Urinary bladder (tissue), 4 donors: Measurements from ENCODE around the gene ZBTB32. TPM values are rescaled to one million over a fixed set of nuclear protein-coding genes. Genes with fewer than 3 reads are reported as not detected.
"Not testable (repeated sequence)": the region's sequence is repeated elsewhere in the genome, so short reads cannot be mapped to it uniquely, and the experiment has no call there.

Experiments
- DNase-seq: peaks from one replicate; pipeline ENCODE4 v3.0.0-alpha.2; 2015; ENCODE audit errors: extremely low spot score
- H3K27ac ChIP-seq: one replicate; pipeline ENCODE4 v1.5.1; 2013; ENCODE audit warnings: low read depth, mild to moderate bottlenecking, moderate library complexity
- H3K36me3 ChIP-seq: one replicate; pipeline ENCODE4 v1.6.1; 2013; ENCODE audit warnings: mild to moderate bottlenecking, moderate library complexity; ENCODE audit not compliant: insufficient read depth
- H3K4me1 ChIP-seq: one replicate; pipeline ENCODE4 v1.6.1; 2013; ENCODE audit warnings: mild to moderate bottlenecking, moderate library complexity; ENCODE audit not compliant: insufficient read depth
- H3K4me3 ChIP-seq: one replicate; pipeline ENCODE4 v1.5.1; 2013; ENCODE audit warnings: low read depth, low read length
- WGBS: extraction: QIAGEN DNeasy Blood & Tissue Kit; methylation state at CpG from one replicate; pipeline ENCODE4 v1.1.7; 2013; 5-methylcytosine and 5-hydroxymethylcytosine counted together
- polyA plus RNA-seq: library from polyadenylated mRNA; stranded (reverse); fragments of 200-250 nt; gene quantifications from one replicate; pipeline ENCODE4 v1.2.3, GENCODE V29; 2013
- total RNA-seq: library from RNA; depleted of rRNA; stranded (reverse); fragments of >200 nt; gene quantifications from one replicate; pipeline ENCODE4 v1.2.3, GENCODE V29; 2014
- donor health status: healthy with polysubstance abuse.
- donor health status: healthy.

ZBTB32 gene
- total and polyA plus RNA-seq, 2 donors, result 0.09 TPM; not detected in 1

DNA sequence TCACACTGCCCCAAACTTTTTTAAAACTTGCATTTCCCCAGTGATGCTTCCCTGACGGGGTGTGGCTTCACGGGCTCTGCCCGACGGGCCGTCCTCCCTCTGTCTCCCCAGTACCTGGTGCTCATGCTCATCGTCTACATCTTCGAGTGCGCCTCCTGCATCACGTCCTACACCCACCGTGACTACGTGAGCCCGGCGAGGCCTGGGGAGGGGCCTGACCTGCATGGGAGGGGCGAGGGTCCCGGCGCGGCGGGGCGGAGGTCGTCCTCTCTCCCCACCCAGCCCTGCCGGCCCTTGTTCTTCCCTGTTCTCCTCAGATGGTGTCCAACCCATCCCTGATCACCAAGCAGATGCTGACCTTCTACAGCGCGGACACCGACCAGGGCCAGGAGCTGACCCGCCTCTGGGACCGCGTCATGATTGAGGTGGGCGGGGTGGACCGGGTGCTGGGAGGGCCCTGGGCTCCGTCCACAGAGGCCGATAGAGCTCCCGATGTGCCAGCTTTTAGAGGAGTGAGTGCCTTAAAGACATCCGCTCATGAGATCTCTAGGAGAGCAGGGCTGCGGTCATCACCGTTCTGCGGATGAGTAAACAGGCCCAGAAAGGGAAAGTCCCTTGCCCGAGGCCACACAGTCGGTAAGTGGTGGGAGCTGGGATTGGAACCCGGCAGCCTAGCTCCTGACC lies 31.1 kb upstream of the ZBTB32 start:
- no peaks in the 10 kb centered on the region for H3K36me3 ChIP-seq
- no peaks in the 10 kb centered on the region for H3K4me1 ChIP-seq
- H3K4me3 ChIP-seq, result peak overlapping the region; percentile 12
- no peak for DNase-seq
- H3K27ac ChIP-seq, result no peak overlapping the region
- WGBS, result 11% methylated on average over 39 of the region's 39 CpGs

DNA sequence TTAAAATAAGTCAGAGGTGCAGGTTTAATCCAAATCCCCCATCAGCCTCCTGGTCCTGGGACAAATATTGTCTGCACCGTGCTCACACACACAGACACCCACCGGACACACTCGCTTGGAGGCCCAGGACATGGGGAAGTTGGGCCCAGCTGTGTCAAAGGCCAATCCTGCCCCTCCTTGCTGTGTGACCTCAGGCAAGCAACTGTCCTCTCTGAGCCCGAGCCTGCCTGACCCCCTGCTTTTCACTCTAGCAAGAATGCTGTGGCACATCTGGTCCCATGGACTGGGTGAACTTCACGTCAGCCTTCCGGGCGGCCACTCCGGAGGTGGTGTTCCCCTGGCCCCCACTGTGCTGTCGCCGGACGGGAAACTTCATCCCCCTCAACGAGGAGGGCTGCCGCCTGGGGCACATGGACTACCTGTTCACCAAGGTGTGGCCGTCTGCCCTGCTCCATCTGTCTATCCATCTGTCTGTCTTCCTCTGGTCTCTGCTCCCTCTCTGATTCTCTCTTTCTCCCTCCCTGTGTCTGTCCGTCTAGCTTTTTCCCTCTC lies 28.7 kb upstream of the ZBTB32 start:
- Histone ChIP-seq H3K27ac (no peak overlapping the region), H3K36me3 (no peaks in the 10 kb centered on the region), H3K4me3 (no peak overlapping the region), H3K4me1 (no peaks in the 10 kb centered on the region)
- DNase-seq, result no peak
- 75% methylated on average over 15 of the region's 15 CpGs for WGBS

DNA sequence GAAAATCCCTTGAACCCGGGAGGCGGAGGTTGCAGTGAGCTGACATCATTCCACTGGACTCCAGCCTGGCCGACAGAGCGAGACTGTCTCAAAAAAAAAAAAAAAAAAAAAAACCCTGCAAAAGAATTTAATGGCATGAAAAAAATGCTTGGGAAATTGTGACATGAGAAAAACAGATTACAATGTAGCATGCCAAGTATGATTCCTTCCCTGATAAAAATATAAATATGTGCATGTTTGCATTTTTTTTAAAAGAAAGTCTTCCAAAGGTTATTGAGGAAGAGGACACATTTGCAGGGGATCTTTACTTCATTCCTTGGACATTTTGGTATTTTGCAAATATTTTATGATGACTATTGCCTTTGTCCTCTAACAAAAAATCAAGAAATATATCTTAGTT lies 14.5 kb upstream of the ZBTB32 start:
- Histone ChIP-seq H3K27ac (no peak overlapping the region), H3K36me3 (no peaks in the 10 kb centered on the region), H3K4me3 (no peak overlapping the region), H3K4me1 (no peaks in the 10 kb centered on the region)
- 32% methylated on average over 4 of the region's 4 CpGs for WGBS
- no peak for DNase-seq

DNA sequence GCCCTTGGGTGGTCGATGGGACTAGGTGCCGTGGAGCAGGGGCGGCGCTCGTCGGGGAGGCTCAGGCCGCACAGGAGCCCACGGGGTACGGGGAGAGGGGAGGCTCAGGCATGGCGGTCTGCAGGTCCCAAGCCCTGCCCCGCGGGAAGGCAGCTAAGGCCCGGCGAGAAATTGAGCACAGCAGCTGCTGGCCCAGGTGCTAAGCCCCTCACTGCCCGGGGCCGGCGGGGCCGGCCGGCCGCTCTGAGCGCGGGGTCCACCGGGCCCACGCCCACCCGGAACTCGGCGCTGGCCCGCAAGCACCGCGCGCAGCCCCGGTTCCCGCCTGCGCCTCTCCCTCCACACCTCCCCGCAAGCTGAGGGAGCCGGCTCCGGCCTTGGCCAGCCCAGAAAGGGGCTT lies 13.3 kb upstream of the ZBTB32 start:
- not testable (repeated sequence) for H3K36me3 ChIP-seq, H3K4me3 ChIP-seq, H3K27ac ChIP-seq, DNase-seq, H3K4me1 ChIP-seq
- WGBS, result 94% methylated on average over 37 of the region's 37 CpGs

DNA sequence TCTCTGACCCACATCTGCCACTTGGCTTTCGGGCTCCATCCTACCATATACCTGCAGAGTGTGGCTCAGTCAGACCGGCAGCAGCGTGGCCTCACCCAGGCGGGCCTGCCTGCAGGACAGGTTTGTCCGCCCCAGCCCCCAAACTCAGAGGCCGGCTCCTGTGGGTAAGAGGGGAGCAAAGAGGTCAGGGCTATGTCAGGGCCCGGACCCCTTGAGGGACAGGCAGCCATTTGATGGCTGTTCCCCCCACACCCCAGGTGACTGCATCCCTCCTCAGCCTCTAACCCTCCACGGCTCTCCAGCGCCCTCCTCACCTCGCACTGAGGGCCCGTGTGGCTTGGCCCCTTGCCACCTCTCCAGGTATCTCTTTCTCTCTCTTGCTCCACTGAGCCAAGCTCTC lies 12.3 kb upstream of the ZBTB32 start:
- no peak overlapping the region for H3K4me3 ChIP-seq
- H3K4me1 ChIP-seq, result no peaks in the 10 kb centered on the region
- WGBS, result 78% methylated on average over 11 of the region's 11 CpGs
- DNase-seq, result no peak
- no peak overlapping the region for H3K27ac ChIP-seq
- H3K36me3 ChIP-seq, result no peaks in the 10 kb centered on the region

DNA sequence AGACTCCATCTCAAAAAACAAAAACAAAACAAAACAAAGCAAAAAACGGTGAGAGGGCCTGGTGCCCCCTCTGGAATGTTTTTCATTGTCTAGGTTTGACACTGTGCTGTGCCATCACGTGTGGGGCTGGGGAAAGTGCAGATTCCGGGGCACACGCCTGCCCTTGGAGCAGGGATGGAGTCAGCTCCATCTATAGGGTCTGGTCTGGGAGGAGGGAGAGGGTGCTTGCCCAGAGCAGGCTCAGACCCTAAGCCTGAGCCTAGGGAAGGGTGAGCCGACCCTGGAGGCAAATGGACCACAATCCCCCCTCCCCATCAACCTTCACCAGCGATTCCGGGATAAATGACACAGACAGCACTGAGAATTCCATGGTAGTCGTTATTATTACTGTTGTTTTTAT lies 10.9 kb upstream of the ZBTB32 start:
- WGBS, result 17% methylated on average over 8 of the region's 8 CpGs
- Histone ChIP-seq H3K27ac (no peak overlapping the region), H3K4me1 (no peaks in the 10 kb centered on the region), H3K4me3 (no peak overlapping the region), H3K36me3 (no peaks in the 10 kb centered on the region)
- DNase-seq, result no peak

DNA sequence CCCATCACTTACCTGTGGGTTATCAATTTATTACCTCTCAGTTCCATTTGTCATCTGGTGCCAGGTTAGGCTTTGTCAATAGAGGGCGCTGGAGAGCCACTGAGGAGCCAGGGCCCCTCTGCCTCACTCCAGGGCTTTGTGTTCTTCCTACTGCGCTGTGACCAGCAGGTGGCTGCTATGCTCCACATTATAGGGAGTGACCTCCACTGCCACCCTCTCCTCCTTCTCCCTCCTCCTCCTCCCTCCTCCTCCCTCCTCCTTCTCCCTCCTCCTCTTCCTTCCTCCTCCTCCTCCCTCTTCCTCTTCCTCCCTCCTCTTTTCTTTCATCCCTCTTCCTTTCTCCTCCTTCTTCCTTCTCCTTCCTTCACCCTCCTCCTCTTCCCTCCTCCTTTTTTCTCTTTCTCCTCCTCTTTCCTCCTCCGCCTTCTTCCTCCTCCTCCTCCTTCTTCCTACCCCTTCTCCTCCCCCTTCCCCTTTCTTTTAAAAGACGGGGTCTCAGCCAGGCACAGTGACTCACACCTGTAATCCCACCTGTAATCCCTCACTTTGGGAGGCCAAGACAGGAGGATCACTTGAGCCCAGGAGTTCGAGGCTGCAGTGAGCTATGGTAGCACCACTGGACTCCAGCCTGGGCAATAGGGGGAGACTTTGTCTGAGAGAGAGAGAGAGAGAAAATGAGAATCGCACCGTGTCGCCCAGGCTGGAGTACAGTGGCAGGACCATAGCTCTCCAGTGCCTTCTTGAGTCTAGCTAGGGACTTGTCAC lies 10.3 kb upstream of the ZBTB32 start:
- no peak overlapping the region for H3K27ac ChIP-seq
- no peaks in the 10 kb centered on the region for H3K4me1 ChIP-seq
- H3K36me3 ChIP-seq, result no peaks in the 10 kb centered on the region
- peak; percentile 40 for DNase-seq
- H3K4me3 ChIP-seq, result no peak overlapping the region
- 37% methylated on average over 8 of the region's 8 CpGs for WGBS

DNA sequence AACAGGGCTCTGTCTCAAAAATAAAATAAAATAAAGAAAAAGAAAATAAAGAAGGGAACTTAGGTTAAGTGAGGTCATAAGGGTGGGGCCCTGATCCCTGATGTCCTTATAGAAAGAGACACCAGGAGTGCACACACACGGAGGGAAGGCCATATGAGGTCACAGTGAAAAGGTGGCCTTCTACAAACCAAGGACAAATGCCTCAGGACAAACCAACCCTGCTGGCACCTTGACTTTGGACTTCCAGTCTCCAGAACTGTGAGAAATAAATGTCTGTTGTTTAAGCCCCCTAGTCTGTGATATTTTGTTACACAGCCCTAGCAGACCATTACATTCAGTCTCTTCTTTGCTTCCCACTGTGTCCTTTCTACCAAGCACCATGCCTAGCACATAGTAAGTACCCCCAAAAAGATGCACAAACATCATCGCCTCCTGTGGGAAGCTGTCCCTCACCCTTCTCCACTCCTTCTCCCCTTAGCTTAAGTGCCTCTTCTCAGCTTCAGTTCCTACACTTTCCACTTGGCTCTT lies 8.4 kb upstream of the ZBTB32 start:
- DNase-seq, result no peak
- no peaks in the 10 kb centered on the region for H3K4me1 ChIP-seq
- H3K36me3 ChIP-seq, result no peaks in the 10 kb centered on the region
- H3K27ac ChIP-seq, result no peak overlapping the region
- 76% methylated on average over 2 of the region's 2 CpGs for WGBS
- H3K4me3 ChIP-seq, result no peak overlapping the region

DNA sequence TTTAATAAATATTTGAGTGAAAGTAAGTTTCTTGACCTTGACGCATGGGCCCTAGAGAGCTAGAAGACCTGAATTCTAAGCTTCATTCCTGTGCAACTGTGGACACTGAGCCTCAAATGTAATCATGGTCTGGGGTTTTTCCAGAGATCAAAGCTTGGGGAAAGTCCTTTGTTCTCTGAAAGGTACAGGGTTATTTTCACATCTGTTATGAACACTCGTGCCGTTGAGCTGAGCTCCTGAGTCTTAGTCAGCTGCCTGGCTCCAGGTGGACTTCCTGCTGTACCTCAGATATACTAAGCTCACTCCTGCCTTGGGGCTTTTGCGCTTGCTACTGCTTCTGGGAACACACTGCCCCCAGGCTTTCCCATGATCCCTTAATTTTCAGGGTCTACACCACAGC lies 7.5 kb upstream of the ZBTB32 start:
- DNase-seq, result no peak
- 76% methylated on average over 4 of the region's 4 CpGs for WGBS
- Histone ChIP-seq H3K36me3 (no peaks in the 10 kb centered on the region), H3K4me3 (no peak overlapping the region), H3K4me1 (no peaks in the 10 kb centered on the region), H3K27ac (no peak overlapping the region)

DNA sequence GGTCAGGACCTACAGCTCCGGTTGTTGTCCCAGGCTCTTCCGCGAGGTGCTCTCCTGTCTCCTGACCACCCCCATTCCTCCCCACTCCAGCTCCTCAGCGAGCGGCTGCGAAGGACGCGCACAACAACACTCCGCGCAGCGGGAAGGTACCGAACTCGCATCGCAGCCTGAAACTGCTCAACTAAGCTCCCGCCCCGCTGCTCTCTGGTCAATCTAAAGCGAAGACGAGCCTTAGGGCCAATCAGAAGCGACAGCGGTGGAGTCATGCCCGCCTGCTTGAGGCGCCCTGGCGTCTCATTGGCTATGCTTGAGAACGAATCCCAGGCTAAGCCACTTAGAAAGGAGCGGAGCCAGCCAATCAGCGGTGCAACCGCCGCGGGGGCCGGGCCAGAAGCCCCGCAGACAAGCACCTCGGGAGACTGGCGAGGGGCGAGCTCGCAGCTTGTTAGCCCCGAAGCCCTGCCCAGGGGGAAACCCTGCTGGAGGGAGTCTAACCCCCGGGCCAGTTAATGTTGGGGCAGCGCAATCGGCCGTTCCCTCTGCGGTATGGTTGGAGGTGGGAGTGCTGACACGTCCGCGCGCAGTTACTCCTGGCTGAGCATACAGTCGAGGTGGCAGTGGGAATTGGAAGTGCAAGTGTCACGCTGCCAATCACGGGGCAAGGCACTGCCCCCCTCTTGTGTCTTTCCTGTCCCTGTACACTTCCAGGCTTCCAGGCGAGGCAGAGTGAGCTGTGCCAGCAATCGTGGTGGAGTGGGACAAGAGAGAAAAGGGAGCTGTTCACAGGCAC lies 1.9 kb upstream of the ZBTB32 start:
- WGBS, result under 1% methylated on average over 50 of the region's 50 CpGs
- no peak overlapping the region for H3K27ac ChIP-seq
- DNase-seq, result peak; percentile 93
- H3K36me3 ChIP-seq, result no peaks in the 10 kb centered on the region
- H3K4me1 ChIP-seq, result no peaks in the 10 kb centered on the region
- peak overlapping the region; percentile 44 for H3K4me3 ChIP-seq

DNA sequence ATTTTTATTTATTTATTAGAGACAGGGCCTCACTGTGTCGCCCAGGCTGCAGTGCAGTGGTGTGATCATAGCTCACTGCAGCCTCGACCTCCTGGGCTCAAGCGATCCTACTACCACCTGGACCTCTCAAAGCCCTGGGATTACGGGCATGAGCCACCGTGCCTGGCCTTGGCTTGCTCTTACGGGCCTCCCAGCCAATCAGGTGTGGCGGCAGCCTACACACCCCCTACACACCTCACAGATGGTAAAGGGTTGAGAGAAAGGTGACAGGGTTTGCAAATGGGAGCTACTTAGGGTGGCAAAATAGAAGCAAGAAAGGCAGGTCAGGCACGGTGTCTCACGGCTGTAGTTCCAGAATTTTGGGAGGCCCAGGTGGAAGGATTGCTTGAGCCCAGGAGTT lies 1.0 kb upstream of the ZBTB32 start:
- H3K4me3 ChIP-seq, result no peak overlapping the region
- no peak overlapping the region for H3K27ac ChIP-seq
- no peaks in the 10 kb centered on the region for H3K4me1 ChIP-seq
- no peaks in the 10 kb centered on the region for H3K36me3 ChIP-seq
- WGBS, result 51% methylated on average over 9 of the region's 9 CpGs
- DNase-seq, result no peak

DNA sequence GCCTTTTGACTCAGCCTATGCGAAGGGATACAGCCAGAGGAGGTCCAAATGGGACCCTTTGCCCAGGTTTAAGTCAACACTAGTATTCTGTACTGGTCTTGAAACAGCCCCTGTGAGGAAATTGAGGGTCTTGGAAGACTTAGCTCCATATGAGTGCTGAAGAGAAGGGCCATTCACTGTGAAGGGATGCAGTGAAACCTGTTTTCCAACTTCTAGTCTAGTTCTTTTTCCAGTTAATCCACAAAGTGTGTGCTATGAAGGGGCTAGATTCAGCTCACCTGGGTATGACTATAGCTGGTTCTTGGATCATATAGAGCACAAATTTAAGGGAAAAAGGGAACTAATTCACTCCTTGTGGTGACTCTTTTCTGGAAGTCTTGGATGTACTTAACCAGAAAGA lies 4.0 kb downstream of the ZBTB32 start:
- Histone ChIP-seq H3K4me1 (no peaks in the 10 kb centered on the region), H3K4me3 (no peak overlapping the region), H3K27ac (no peak overlapping the region), H3K36me3 (no peaks in the 10 kb centered on the region)
- 90% methylated on average over 1 of the region's 1 CpG for WGBS
- no peak for DNase-seq
